Ishikawa (cell line): ENCODE results near the gene ARID5B.

Experiments used
- CEBPB ChIP-seq: IDR thresholded peaks from 2 replicates; pipeline ENCODE4 v1.6.1; 2012
- NFIC ChIP-seq: IDR thresholded peaks from 2 replicates; pipeline ENCODE4 v1.6.1; 2012
- TF ChIP-seq, protein P1 (sequence below): IDR thresholded peaks from 2 replicates; pipeline ENCODE4 v1.6.1; 2012

DNA sequence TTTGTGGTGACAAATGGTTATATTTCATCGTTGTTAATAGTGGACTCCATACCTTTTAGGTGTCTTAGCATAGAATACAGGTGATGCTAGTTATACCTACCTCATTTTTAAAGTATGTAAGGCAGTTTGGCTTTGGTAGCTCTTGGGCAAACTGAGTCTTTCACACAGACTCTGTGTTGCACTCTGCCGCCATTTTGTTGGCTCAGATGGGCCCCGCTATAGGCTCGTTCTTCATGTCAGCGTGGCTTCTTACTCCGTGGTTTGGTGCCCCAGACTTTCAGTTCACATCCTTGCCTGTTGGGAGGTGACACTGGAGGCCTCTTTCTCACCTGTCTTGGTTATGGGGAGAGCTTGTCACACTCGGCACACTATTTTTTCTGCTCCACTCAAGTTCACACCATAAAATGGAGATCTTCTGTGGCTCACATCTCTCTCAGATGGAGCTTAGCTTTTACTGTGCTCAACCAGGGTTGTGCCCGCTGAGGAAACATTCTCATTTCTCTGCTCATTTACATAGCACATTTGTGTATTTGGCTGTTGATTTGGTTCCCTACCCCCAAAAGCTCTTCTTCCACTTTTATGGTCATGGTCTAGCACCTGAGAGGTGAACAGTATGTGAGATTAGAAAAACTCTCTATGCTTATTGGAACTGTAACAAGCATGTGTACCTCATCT, 178.5 kb downstream of the ARID5B start:
- no peak for TF ChIP-seq CEBPB
- no peak for TF ChIP-seq NFIC
- TF ChIP-seq, protein P1, sequence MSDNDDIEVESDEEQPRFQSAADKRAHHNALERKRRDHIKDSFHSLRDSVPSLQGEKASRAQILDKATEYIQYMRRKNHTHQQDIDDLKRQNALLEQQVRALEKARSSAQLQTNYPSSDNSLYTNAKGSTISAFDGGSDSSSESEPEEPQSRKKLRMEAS = no peak
